ENCODE data around the gene GDF11.

DNA sequence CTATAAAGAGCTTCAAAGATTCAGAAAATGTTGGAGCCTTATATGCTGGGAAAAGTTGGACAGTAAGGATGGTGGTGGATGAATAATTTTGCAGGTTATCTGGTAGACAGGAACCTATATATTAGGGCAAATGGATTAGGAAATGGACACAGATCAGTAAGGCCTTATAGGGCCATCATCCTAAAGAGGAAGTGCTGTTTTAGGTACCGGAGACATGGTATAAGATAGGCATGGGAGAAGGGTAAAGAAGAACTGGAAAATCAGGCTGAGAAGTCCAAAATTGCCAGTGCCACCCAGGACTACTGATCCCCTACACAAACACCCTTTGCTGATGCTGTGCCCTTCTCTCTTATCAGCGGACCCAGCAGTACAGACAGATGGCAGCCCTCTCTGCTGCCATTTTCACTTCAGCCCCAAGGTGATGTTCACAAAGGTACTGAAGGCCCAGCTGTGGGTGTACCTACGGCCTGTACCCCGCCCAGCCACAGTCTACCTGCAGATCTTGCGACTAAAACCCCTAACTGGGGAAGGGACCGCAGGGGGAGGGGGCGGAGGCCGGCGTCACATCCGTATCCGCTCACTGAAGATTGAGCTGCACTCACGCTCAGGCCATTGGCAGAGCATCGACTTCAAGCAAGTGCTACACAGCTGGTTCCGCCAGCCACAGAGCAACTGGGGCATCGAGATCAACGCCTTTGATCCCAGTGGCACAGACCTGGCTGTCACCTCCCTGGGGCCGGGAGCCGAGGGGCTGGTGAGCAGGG is 5.5 kb downstream of the GDF11 start:
- TF ChIP-seq, protein P1, sequence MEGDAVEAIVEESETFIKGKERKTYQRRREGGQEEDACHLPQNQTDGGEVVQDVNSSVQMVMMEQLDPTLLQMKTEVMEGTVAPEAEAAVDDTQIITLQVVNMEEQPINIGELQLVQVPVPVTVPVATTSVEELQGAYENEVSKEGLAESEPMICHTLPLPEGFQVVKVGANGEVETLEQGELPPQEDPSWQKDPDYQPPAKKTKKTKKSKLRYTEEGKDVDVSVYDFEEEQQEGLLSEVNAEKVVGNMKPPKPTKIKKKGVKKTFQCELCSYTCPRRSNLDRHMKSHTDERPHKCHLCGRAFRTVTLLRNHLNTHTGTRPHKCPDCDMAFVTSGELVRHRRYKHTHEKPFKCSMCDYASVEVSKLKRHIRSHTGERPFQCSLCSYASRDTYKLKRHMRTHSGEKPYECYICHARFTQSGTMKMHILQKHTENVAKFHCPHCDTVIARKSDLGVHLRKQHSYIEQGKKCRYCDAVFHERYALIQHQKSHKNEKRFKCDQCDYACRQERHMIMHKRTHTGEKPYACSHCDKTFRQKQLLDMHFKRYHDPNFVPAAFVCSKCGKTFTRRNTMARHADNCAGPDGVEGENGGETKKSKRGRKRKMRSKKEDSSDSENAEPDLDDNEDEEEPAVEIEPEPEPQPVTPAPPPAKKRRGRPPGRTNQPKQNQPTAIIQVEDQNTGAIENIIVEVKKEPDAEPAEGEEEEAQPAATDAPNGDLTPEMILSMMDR (IDR thresholded peaks at IDR 0.05), result no peak
- no peak for TF ChIP-seq POLR2A (IDR thresholded peaks at IDR 0.05)
